Activated naive CD4-positive, alpha-beta T cell treated with anti-CD3 and anti-CD28 coated beads, Interleukin-2, amount 50 U/mL, for 24 hours (primary cell): ENCODE measurements around the gene BBIP1.

Source experiments
- H3K27ac Mint-ChIP-seq: one replicate; pipeline ENCODE4 v1.8.0; 2021; ENCODE audit warnings: mild to moderate bottlenecking, mixed read lengths
- H3K27me3 Mint-ChIP-seq: one replicate; pipeline ENCODE4 v1.8.0; 2021; ENCODE audit warnings: mixed read lengths
- H3K36me3 Mint-ChIP-seq: one replicate; pipeline ENCODE4 v1.8.0; 2021; ENCODE audit warnings: mixed read lengths
- H3K4me1 Mint-ChIP-seq: one replicate; pipeline ENCODE4 v1.8.0; 2021; ENCODE audit warnings: mixed read lengths
- H3K4me3 Mint-ChIP-seq: one replicate; pipeline ENCODE4 v1.8.0; 2021; ENCODE audit warnings: mild to moderate bottlenecking, mixed read lengths
- H3K9me3 Mint-ChIP-seq: one replicate; pipeline ENCODE4 v1.8.0; 2021; ENCODE audit warnings: mixed read lengths

The BBIP1 gene

GRCh38 chr10:110863956-110864355, 55.0 kb downstream of the BBIP1 start:
- no peak overlapping the region for H3K4me3 Mint-ChIP-seq
- H3K9me3 Mint-ChIP-seq = no peaks in the 10 kb centered on the region
- no peaks in the 10 kb centered on the region for H3K36me3 Mint-ChIP-seq
- peaks cover 100% of the 10 kb centered on the region for H3K4me1 Mint-ChIP-seq
- H3K27ac Mint-ChIP-seq = peak overlapping the region; percentile 93
- no peaks in the 10 kb centered on the region for H3K27me3 Mint-ChIP-seq

- Mint-ChIP-seq H3K27me3 (no peaks in the 10 kb centered on the region), H3K27ac (peak overlapping the region; percentile 93)
These were observed 55.6 kb downstream of the BBIP1 start for GRCh38 chr10:110863361-110863760.

DNA sequence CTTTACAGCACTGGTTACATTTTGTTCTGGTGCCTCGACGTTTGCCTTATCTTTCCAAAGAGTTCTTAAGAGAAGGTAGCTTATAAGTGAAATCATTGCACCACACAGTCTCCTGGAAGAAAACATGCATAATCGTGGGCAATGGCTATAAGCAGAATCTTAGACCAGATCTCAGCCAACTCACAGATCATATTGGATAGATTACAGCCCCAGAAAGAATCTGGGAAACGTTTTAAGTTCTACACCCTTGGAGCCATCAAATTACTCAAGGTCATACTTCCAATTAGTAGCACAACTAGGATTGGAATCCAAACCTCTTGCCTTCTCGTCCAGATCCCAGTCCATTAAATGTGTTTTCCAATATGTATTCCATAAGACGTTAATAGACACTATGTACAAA, 56.0 kb downstream of the BBIP1 start:
- Mint-ChIP-seq H3K27ac (peak overlapping the region; percentile 93), H3K9me3 (no peaks in the 10 kb centered on the region), H3K4me3 (no peak overlapping the region), H3K27me3 (no peaks in the 10 kb centered on the region), H3K36me3 (no peaks in the 10 kb centered on the region), H3K4me1 (peaks cover 99% of the 10 kb centered on the region)

More at GRCh38 chr10:110863361-110863760, 55.6 kb downstream of the BBIP1 start:
- Mint-ChIP-seq H3K9me3 (no peaks in the 10 kb centered on the region), H3K4me1 (peaks cover 99% of the 10 kb centered on the region), H3K4me3 (no peak overlapping the region), H3K36me3 (no peaks in the 10 kb centered on the region)

- peaks cover 99% of the 10 kb centered on the region for H3K4me1 Mint-ChIP-seq
- H3K36me3 Mint-ChIP-seq = no peaks in the 10 kb centered on the region
- H3K27me3 Mint-ChIP-seq = no peaks in the 10 kb centered on the region
- peak overlapping the region; percentile 93 for H3K27ac Mint-ChIP-seq
- H3K4me3 Mint-ChIP-seq = peak overlapping the region; percentile 47
- no peaks in the 10 kb centered on the region for H3K9me3 Mint-ChIP-seq
These were observed 56.9 kb downstream of the BBIP1 start for GRCh38 chr10:110861930-110862649.

DNA sequence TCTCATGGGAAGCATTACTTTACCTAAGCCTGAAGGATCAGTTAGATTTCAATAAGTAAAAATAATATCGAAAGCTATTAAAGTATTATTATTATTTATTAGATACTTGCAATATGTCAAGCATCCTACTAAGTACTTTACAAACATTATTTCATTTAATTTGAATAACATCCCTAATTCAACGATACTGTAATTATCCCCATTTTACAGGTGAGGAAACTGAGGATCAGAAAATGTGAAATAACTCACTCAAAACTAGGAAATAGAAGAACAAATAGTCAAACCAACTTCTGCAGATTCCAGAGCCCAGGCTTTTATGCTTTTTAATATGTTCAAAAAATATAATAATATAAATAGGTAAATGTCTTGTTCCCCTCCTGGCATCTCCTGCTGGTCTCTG, 57.5 kb downstream of the BBIP1 start:
- no peaks in the 10 kb centered on the region for H3K36me3 Mint-ChIP-seq
- no peaks in the 10 kb centered on the region for H3K27me3 Mint-ChIP-seq
- no peaks in the 10 kb centered on the region for H3K9me3 Mint-ChIP-seq
- peaks cover 93% of the 10 kb centered on the region for H3K4me1 Mint-ChIP-seq
- H3K4me3 Mint-ChIP-seq = no peak overlapping the region
- peak overlapping the region; percentile 77 for H3K27ac Mint-ChIP-seq

DNA sequence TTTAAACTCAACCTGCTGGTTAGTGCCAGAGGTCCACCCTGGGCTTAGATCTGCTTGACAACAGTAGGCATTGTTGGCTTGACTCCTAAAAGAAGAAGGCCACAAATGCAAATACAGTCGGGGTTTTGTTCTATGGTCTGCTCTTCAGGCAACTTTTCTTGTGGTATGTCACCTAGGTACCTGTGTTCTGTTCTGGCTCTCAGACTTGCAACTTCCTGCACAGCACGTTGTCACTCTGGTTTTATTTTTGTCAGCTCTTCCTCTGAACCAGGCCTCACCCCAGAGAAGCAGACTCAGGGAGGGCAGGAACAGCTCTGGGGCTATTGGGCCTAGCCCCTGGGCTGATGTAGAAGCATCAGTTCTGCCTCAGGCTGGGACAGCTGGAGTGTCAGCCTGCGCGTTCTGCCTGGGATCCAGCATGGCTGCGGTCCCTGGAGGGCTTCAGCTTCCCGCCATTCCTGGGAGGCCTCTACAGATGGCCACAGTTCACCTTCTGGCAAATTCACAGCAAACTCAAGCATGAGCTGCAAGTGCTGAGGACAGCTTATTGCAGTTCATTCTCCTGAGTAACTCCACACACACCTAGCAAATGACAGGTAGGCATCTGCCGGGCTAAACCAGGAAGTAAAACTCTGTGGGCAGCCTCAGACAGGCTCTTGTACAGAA, 58.3 kb downstream of the BBIP1 start:
- H3K27ac Mint-ChIP-seq = peak overlapping the region; percentile 77
- no peaks in the 10 kb centered on the region for H3K27me3 Mint-ChIP-seq
- peaks cover 90% of the 10 kb centered on the region for H3K4me1 Mint-ChIP-seq
- no peaks in the 10 kb centered on the region for H3K36me3 Mint-ChIP-seq
- H3K9me3 Mint-ChIP-seq = no peaks in the 10 kb centered on the region
- peak overlapping the region; percentile 64 for H3K4me3 Mint-ChIP-seq

DNA sequence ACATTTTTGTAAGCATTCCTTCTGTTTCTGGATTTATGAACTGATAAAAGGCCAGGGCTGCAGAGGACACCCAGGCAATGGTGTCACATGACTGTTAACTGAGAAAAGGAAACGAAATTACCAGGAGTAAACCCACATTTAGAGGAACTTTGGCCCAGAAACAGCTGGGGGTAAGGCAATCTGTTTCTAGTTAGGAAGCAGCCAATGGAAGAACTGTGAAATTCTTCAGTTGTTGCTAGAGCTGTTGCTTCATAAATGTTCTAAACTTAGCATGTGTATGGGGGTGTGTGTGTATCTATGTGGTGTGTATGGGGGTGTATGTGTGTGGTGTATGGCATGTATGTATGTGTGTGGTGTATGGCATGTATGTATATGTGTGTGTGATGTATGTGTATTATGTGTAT, 59.0 kb downstream of the BBIP1 start:
- H3K4me1 Mint-ChIP-seq = peaks cover 90% of the 10 kb centered on the region
- no peaks in the 10 kb centered on the region for H3K9me3 Mint-ChIP-seq
- no peaks in the 10 kb centered on the region for H3K36me3 Mint-ChIP-seq
- H3K27me3 Mint-ChIP-seq = no peaks in the 10 kb centered on the region
- no peak overlapping the region for H3K4me3 Mint-ChIP-seq
- H3K27ac Mint-ChIP-seq = peak overlapping the region; percentile 77

DNA sequence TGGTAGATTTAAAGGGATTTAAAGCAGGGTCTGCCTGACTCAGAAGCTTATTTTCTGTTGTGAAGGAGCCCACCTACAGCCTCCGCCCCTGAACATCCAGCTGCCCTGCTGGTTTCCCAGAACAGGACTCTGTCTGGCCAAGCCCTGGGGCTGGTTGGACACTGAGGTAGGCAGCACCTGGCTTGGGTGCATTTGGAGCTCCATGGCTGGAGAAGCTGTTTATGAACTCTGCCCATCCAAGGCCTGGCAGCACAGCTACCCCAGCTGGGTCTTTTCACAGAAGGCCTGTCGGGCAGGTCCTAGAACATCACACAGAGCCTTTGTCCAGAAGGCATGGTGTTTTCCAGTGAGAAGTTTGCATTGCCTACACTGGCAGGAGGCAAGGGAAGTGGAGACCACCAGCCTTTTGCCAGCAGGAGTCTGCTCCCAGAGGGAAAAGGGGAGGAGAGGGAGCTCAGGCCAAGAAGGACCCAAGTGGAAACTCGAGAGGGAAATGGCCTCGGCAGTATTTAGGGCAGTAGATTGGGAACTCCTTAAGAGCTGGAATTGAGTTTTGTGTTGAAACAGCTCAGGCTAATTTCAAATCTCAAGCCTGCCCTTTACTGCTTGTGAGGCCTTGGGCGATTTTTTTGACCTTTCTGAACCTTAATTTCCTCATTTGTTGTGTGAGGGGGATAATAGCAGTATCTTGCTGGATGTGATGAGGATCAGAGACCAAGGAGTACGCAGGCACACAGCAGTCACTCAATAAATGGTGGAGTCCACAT, 59.6 kb downstream of the BBIP1 start:
- H3K9me3 Mint-ChIP-seq = no peaks in the 10 kb centered on the region
- no peak overlapping the region for H3K4me3 Mint-ChIP-seq
- peaks cover 88% of the 10 kb centered on the region for H3K4me1 Mint-ChIP-seq
- no peaks in the 10 kb centered on the region for H3K36me3 Mint-ChIP-seq
- no peaks in the 10 kb centered on the region for H3K27me3 Mint-ChIP-seq
- H3K27ac Mint-ChIP-seq = peak overlapping the region; percentile 77

GRCh38 chr10:110858297-110858934, 60.6 kb downstream of the BBIP1 start:
- Mint-ChIP-seq H3K4me1 (peaks cover 88% of the 10 kb centered on the region), H3K27me3 (no peaks in the 10 kb centered on the region), H3K9me3 (no peaks in the 10 kb centered on the region), H3K4me3 (peak overlapping the region; percentile 1), H3K27ac (peak overlapping the region; percentile 39), H3K36me3 (no peaks in the 10 kb centered on the region)

GRCh38 chr10:110857265-110858171, 61.5 kb downstream of the BBIP1 start:
- H3K4me3 Mint-ChIP-seq = peak overlapping the region; percentile 28

DNA sequence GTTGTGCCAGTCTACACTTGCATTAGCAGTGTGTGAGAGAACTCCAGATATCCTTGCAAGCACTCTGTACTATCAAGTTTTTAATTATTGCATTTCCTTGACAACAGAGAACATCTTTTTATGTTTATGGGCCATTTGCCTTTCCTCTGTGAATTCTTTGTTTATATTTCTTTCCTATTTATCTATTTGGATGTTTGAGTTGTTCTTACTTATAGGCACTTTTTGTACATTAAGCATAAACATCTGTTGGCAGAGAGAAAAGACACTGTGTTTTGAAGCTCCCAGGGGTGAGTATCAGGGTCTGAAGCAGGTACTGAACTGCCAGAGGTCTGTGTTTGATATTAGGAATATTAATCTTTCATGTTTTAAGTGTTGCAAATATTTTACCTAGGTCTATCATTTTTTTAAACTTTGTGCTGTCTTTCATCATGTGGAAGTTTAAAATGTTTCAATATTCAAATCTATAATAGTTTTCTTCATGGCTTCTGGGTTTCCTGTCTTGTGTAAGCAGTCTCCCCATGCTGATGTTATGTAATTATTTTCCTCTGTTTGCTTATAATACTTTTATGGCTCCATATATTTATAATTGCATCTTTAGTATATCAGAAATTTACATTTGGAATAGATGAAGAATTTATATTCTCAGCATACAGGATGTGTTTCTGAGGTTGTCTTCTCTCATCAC, 64.9 kb downstream of the BBIP1 start:
- no peak overlapping the region for H3K4me3 Mint-ChIP-seq
- no peaks in the 10 kb centered on the region for H3K36me3 Mint-ChIP-seq
- peak overlapping the region; percentile 49 for H3K27ac Mint-ChIP-seq
- H3K4me1 Mint-ChIP-seq = peaks cover 86% of the 10 kb centered on the region
- no peaks in the 10 kb centered on the region for H3K27me3 Mint-ChIP-seq
- H3K9me3 Mint-ChIP-seq = no peaks in the 10 kb centered on the region

More at GRCh38 chr10:110857265-110858171, 61.5 kb downstream of the BBIP1 start:
- Mint-ChIP-seq H3K9me3 (no peaks in the 10 kb centered on the region), H3K4me1 (peaks cover 88% of the 10 kb centered on the region), H3K36me3 (no peaks in the 10 kb centered on the region), H3K27ac (peak overlapping the region; percentile 76), H3K27me3 (no peaks in the 10 kb centered on the region)

GRCh38 chr10:110852947-110853346, 66.0 kb downstream of the BBIP1 start:
- H3K4me1 Mint-ChIP-seq = peaks cover 80% of the 10 kb centered on the region
- H3K4me3 Mint-ChIP-seq = peak overlapping the region; percentile 60
- H3K36me3 Mint-ChIP-seq = no peaks in the 10 kb centered on the region
- H3K27ac Mint-ChIP-seq = peak overlapping the region; percentile 60
- no peaks in the 10 kb centered on the region for H3K27me3 Mint-ChIP-seq
- no peaks in the 10 kb centered on the region for H3K9me3 Mint-ChIP-seq

DNA sequence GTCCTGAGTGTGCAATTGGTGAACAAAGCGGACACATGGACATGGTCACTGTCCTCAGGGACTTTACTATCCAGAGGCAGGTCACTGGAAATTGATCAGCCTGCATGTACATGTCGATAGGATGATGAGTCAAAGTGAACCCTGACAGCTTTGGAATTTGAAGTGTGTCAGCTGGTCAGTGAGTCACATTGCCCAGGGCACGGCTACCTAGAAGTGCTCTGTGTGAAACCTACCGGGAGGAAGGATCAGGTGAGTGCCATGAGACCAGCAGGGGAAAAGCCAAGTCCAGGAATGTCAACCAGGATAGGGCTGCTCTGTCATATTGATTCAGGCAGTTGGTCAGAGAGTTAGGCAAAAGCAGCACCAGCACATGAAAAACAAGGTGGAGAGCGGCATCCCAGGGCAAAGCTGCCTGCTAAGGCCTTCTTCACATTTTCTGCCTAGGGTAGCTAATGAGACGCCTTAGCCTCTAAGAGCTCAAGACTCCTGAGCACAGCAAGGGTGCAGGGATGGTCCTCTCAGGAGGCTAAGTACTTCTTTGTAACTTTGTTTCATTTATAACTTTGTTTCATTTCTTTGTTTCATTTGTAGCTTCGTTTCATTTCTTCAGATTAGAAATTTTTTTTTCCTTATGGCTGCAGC, 66.6 kb downstream of the BBIP1 start:
- Mint-ChIP-seq H3K27ac (peak overlapping the region; percentile 60), H3K4me3 (peak overlapping the region; percentile 60), H3K4me1 (peaks cover 76% of the 10 kb centered on the region), H3K36me3 (no peaks in the 10 kb centered on the region), H3K9me3 (no peaks in the 10 kb centered on the region), H3K27me3 (no peaks in the 10 kb centered on the region)
